AG04449 (cell line): ENCODE results near the gene ZNF664.
A peak's percentile ranks its signal among the peaks of the same experiment; 100 is the strongest.

Experiments
- CTCF ChIA-PET: fragments of 350-600 bp; formaldehyde crosslinking; extraction: SDS; loops from one replicate; lab custom pipeline; 2021; ENCODE audit warnings: antibody characterized with exemption; lab: Yijun Ruan, JAX
- POLR2A ChIA-PET: fragments of 400-600, 350-600 bp; formaldehyde crosslinking; extraction: SDS; loops from one replicate; lab custom pipeline; 2020; ENCODE audit warnings: antibody characterized with exemption, inconsistent platforms; lab: Yijun Ruan, JAX
- DNase-seq: peaks from one replicate; pipeline ENCODE4 v3.0.0-alpha.2; 2010; ENCODE audit warnings: low read depth, low spot score
- H3K4me3 ChIP-seq: 2 replicates; pipeline ENCODE4 v1.5.1; 2011; ENCODE audit warnings: low read depth, mild to moderate bottlenecking, control low read depth, low read length
- TF ChIP-seq, protein P1 (sequence below): IDR thresholded peaks from one replicate; pipeline ENCODE4 v1.5.1; 2011; ENCODE audit warnings: mild to moderate bottlenecking, moderate library complexity, low read length, control low read depth, inconsistent platforms; ENCODE audit not compliant: insufficient read depth; ENCODE audit errors: missing control alignments

ZNF664 gene

GRCh38 chr12:124027753-124028554 is 54.9 kb downstream of the ZNF664 start:
- ChIA-PET POLR2A (no interaction called here), CTCF (interaction anchor here (0.6 to 2.4 kb wide), 6 partner anchors 8 to 743 kb away, joined by 3 to 8 read pairs (median 3); no protein-coding TSS in a partner anchor)
- TF ChIP-seq, protein P1, sequence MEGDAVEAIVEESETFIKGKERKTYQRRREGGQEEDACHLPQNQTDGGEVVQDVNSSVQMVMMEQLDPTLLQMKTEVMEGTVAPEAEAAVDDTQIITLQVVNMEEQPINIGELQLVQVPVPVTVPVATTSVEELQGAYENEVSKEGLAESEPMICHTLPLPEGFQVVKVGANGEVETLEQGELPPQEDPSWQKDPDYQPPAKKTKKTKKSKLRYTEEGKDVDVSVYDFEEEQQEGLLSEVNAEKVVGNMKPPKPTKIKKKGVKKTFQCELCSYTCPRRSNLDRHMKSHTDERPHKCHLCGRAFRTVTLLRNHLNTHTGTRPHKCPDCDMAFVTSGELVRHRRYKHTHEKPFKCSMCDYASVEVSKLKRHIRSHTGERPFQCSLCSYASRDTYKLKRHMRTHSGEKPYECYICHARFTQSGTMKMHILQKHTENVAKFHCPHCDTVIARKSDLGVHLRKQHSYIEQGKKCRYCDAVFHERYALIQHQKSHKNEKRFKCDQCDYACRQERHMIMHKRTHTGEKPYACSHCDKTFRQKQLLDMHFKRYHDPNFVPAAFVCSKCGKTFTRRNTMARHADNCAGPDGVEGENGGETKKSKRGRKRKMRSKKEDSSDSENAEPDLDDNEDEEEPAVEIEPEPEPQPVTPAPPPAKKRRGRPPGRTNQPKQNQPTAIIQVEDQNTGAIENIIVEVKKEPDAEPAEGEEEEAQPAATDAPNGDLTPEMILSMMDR, result no peak
- no peak for DNase-seq
- no peak overlapping the region for H3K4me3 ChIP-seq

- H3K4me3 ChIP-seq, result no peak overlapping the region
- ChIA-PET CTCF (interaction anchor here (0.8 to 2.4 kb wide), 4 partner anchors 9 to 736 kb away, joined by 3 to 8 read pairs (median 4); no protein-coding TSS in a partner anchor), POLR2A (interaction anchor here (0.6 kb wide), 1 partner anchor 86 kb away, joined by 3 read pairs; no protein-coding TSS in a partner anchor)
- no peak for DNase-seq
- TF ChIP-seq, protein P1, result no peak
Observed at GRCh38 chr12:124028555-124028925, 55.5 kb downstream of the ZNF664 start.

- no peak overlapping the region for H3K4me3 ChIP-seq
- TF ChIP-seq, protein P1, result no peak
- no peak for DNase-seq
- ChIA-PET CTCF (interaction anchor here (0.9 to 3.8 kb wide), 9 partner anchors 11 to 745 kb away, joined by 3 to 21 read pairs (median 6); no protein-coding TSS in a partner anchor), POLR2A (interaction anchor here (0.9 to 1.3 kb wide), 2 partner anchors 23 to 207 kb away, joined by 3 read pairs; no protein-coding TSS in a partner anchor)
Observed at GRCh38 chr12:124030008-124030407, 57.0 kb downstream of the ZNF664 start.

- ChIA-PET POLR2A (interaction anchor here (0.9 to 1.3 kb wide), 2 partner anchors 24 to 206 kb away, joined by 3 read pairs; no protein-coding TSS in a partner anchor), CTCF (interaction anchor here (0.9 to 3.8 kb wide), 16 partner anchors 11 to 875 kb away, joined by 3 to 26 read pairs (median 5); no protein-coding TSS in a partner anchor)
- TF ChIP-seq, protein P1, result no peak
- peak; percentile 73 for DNase-seq
- H3K4me3 ChIP-seq, result 0 out of 2 replicates have a peak overlapping the region, but pooled peaks have one; percentile 9
Observed at GRCh38 chr12:124030510-124030909, 57.5 kb downstream of the ZNF664 start.

GRCh38 chr12:124031058-124031457 is 58.0 kb downstream of the ZNF664 start:
- no peak for DNase-seq
- ChIA-PET POLR2A (interaction anchor here (1.3 kb wide), 1 partner anchor 25 kb away, joined by 3 read pairs; no protein-coding TSS in a partner anchor), CTCF (interaction anchor here (0.8 to 3.8 kb wide), 21 partner anchors 11 to 875 kb away, joined by 3 to 32 read pairs (median 6); no protein-coding TSS in a partner anchor)
- no peak overlapping the region for H3K4me3 ChIP-seq
- TF ChIP-seq, protein P1, result no peak
